ENCODE results near the gene HMBS.

Gene HMBS

DNA sequence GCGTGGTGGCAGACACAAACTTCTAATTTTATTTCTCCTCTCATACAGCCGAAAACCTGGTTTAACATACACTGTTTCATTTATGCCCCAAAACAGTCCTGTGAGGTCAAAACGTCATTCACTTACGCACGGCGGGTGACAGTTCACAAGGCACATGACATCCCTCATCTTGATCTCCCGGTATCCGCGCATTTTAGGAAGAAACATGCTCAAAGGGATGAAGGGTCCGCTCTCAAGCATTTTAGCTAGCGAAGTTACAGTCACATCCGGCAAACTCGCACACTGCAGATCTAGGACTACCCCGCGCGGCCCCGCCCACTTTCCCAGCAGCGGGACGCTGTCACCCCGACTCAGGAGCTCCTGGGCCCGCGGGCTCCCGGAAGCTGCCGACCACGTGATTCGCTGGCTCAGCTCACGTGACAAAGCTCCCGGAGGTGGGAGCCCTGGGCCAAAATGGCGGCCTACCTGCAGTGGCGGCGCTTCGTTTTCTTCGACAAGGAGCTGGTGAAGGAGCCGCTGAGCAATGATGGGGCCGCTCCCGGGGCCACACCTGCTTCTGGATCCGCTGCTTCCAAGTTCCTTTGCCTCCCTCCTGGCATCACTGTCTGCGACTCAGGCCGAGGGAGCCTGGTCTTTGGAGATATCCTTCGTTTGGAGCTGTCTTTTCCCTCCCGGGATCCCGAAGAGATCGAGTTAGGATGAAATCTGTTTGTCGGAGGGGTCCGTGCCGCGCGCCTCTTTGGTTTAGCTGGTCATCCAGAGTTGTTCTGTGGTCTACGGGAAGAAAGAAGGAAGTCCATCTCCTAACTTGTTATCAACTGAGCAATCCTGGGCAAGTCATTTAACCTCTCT lies 17.1 kb upstream of the HMBS start, which contains the start of gene VPS11:
Gene VPS11 (plus strand): TSS at position 448 of the 852 bp plus-strand sequence. CDS start 6 bp downstream, at position 454.
- DNase-seq (ENCODE audit: low spot score) = peak; percentile 90

DNA sequence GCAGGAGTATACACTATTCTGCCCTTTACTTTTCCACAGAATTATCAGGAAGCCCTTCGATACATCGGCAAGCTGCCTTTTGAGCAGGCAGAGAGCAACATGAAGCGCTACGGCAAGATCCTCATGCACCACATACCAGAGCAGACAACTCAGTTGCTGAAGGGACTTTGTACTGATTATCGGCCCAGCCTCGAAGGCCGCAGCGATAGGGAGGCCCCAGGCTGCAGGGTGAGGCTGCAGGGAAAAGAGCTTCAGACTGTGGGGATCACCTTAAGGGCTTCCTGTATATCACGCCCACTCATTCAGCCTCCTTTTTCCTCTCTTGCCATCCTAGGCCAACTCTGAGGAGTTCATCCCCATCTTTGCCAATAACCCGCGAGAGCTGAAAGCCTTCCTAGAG lies 6.8 kb upstream of the HMBS start:
- DNase-seq (ENCODE audit: low spot score) = no peak

DNA sequence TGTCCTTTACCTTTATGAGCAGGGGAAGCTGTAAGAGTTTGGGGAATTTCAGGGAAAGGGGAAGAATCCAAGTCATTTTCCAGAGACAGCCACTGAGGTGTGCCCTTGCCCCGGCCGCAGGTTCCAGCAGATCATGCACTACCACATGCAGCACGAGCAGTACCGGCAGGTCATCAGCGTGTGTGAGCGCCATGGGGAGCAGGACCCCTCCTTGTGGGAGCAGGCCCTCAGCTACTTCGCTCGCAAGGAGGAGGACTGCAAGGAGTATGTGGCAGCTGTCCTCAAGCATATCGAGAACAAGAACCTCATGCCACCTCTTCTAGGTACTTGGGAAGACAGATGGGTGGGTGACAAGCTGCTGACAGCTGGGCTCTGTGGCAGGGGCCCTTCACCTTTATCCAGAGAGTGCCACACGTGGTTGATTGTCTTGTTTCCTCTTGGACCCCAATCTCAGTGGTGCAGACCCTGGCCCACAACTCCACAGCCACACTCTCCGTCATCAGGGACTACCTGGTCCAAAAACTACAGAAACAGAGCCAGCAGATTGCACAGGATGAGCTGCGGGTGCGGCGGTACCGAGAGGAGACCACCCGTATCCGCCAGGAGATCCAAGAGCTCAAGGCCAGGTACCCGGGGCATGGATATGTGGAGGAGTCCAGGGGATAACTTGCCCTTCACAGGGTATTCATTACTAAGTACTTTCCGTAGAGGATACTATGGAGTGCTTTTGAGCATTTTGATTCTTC lies 5.8 kb upstream of the HMBS start:
- DNase-seq (ENCODE audit: low spot score) = no peak

DNA sequence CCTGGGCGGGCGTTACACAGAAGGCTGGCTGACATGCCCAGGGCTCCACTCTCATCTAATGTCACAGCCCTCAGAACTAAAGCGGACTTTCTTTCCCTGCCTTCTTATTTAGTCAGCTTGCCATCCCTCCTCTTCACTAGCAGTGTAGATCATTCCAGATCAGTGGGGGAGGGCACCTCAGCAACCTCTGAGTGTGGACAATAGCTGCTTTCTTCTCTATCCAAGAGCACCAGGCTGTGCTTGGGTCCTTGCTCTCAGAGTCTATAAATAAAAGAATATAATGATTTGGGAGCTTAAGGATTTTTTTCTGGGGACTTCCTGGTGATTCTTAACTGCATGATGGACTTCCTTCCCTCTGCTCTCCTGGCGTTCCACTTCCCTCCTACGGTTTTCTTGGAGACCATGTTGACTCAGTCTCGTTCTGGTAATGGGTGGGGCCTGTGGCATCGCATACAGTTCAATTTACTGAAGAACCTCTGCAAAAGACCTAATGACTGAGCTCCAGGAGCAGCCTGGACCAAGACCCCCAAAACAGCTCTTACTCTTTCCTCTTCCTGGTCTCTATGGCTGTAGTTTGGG lies 2.9 kb upstream of the HMBS start:
- DNase-seq (ENCODE audit: low spot score) = no peak

DNA sequence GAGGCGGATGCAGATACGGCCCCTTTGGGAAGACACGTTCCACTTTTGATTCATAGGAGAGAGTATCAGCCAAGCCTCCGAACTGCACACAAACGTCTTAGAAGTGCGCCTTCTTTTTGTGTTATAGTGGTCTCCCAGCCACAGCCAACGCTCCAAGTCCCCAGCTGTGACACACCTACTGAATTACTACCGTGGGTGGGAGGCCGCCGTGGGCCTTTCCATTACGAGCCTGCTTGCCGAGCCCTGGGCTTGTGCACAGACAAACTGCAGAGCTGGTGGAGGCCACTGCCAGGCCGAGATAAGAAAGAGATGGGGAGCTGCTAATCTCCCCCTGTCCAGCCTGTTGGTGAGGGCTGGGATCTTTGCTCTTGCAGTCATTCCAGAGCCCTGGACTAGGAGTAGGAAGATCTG lies 761 bp downstream of the HMBS start:
- DNase-seq (ENCODE audit: low spot score) = no peak

DNA sequence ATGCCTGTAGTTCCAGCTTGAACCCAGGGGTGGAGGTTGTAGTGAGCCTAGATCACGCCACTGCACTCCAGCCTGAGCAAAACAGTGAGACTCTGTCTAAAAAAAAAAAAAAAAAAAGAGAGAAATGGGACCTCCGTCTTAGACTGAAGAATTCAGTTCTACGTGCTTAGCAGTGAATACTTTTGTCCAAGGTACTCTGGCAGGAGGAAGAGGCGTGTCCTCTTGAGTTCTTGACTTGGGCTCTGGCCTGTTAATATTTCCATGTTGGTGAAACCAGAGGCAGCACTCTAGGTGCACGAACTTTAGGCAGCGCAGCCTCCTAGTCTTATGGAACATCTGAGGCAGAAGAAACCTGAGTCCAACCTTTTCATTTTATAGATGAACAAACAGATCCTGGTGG lies 2.4 kb downstream of the HMBS start:
- no peak for DNase-seq (ENCODE audit: low spot score)

DNA sequence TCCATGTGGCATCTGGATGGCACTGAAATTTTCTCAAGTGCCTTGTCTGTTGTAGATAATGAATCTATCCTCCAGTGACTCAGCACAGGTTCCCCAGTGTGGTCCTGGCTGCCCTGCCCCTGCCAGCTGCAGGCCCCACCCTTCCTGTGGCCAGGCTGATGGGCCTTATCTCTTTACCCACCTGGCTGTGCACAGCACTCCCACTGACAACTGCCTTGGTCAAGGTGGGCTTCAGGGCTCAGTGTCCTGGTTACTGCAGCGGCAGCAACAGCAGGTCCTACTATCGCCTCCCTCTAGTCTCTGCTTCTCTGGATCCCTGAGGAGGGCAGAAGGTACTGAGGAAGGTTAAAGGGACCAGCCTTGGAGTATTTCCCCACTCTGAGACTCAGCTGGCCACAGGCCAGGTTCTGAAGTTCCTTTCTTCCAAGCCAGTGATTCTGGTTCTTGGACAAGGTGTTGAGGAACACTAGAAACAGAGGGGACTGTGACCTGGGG lies 3.1 kb downstream of the HMBS start:
- DNase-seq (ENCODE audit: low spot score) = no peak

DNA sequence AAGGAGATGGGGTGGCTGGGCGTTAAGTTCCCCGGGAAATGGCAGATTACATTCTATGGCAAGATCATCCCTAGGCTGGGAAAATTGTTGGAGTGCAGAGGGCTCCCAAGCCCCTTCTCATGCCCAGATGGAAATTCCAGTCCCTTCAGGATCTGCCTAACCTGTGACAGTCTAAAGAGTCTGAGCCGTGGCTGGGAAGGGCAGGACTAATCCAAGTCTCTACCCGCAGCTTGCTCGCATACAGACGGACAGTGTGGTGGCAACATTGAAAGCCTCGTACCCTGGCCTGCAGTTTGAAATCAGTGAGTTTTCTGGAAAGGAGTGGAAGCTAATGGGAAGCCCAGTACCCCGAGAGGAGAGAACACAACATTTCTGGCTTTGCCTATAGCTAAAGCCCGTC lies 3.7 kb downstream of the HMBS start:
- no peak for DNase-seq (ENCODE audit: low spot score)

DNA sequence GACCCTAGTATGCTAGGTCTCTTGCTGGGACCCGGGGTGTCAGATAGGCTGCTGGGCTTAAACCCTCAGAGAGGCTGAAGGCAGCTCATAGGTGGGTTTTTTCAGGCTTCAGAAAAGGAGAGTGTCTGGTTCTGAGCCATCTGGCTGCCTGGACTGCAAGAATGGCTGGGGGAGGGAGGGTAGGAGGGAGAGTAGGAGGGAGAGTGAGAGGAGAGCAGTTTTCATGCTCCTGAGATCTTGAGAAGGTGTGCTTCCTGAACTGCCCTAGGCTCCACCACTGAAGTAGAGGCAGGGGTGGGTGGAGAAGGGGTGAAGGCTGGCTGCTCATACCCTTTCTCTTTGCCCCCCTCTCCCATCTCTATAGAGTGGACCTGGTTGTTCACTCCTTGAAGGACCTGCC lies 4.6 kb downstream of the HMBS start:
- DNase-seq (ENCODE audit: low spot score) = no peak

DNA sequence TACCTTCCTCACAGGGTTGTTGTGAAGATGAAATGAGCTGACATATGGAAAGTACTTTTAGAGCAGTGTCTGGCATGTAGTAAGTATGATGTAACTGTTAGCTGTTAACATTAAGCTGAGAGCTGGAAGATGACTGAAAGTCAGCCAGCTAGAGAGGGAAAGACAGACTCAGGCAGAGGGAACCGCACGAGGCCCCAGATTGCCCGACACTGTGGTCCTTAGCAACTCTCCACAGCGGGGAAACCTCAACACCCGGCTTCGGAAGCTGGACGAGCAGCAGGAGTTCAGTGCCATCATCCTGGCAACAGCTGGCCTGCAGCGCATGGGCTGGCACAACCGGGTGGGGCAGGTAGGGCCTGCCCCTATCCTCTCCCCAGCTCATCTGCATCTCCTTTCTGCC lies 6.5 kb downstream of the HMBS start:
- DNase-seq (ENCODE audit: low spot score) = no peak

DNA sequence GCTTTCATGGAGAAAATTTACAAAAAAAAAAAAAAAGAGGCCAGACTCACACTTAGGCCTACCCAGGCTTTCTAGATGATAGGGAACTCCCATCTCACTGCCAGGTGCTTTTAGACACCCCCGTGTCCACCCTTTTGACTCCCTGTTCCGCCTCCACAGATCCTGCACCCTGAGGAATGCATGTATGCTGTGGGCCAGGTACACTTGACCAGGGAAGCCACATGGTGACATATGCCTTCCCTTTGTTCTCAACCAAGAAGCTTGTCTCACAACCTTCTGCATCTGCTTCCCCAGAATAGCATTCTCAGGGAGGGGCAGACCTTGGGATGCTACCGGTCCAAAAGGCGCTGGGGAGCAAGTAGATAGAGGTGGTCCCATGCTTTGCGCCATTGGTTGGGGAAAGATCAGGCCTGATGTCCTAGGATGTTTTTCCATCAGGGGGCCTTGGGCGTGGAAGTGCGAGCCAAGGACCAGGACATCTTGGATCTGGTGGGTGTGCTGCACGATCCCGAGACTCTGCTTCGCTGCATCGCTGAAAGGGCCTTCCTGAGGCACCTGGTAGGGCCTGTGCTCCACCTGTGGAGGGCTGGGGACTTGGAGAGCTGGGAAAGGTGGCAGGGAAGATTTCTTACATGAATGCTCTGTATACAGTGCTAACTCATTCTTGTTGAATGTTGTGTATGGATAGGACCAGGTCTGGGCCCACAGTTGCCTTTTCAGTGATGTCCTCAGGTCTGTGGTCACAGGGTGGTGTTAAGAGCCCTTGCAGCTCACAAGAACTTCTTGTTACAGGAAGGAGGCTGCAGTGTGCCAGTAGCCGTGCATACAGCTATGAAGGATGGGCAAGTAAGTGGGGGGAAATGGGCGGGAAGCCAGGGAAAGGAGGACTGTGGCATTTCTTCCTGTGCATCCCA lies 7.5 kb downstream of the HMBS start:
- DNase-seq (ENCODE audit: low spot score) = no peak

DNA sequence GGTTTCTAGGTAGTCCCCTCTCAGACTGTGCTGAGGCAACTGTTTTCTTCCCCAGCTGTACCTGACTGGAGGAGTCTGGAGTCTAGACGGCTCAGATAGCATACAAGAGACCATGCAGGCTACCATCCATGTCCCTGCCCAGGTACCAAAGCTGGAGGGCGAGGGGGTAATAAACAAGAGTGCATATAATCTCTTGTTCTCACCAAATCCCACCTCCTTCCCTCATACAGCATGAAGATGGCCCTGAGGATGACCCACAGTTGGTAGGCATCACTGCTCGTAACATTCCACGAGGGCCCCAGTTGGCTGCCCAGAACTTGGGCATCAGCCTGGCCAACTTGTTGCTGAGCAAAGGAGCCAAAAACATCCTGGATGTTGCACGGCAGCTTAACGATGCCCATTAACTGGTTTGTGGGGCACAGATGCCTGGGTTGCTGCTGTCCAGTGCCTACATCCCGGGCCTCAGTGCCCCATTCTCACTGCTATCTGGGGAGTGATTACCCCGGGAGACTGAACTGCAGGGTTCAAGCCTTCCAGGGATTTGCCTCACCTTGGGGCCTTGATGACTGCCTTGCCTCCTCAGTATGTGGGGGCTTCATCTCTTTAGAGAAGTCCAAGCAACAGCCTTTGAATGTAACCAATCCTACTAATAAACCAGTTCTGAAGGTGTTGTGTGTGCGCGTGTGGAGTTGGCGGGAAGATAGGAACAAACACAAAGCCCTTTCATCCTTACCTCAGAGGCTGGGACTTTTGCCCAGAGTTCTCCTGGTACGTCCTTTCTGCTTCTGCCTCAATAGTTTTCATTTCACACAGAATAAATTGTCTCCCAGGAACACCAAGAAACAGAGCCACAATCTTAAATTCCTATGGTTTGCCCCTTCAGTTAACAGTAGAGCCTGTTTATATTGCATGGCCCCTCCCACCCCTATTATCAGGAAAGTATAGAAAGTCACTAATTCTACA lies 8.5 kb downstream of the HMBS start:
- no peak for DNase-seq (ENCODE audit: low spot score)

DNA sequence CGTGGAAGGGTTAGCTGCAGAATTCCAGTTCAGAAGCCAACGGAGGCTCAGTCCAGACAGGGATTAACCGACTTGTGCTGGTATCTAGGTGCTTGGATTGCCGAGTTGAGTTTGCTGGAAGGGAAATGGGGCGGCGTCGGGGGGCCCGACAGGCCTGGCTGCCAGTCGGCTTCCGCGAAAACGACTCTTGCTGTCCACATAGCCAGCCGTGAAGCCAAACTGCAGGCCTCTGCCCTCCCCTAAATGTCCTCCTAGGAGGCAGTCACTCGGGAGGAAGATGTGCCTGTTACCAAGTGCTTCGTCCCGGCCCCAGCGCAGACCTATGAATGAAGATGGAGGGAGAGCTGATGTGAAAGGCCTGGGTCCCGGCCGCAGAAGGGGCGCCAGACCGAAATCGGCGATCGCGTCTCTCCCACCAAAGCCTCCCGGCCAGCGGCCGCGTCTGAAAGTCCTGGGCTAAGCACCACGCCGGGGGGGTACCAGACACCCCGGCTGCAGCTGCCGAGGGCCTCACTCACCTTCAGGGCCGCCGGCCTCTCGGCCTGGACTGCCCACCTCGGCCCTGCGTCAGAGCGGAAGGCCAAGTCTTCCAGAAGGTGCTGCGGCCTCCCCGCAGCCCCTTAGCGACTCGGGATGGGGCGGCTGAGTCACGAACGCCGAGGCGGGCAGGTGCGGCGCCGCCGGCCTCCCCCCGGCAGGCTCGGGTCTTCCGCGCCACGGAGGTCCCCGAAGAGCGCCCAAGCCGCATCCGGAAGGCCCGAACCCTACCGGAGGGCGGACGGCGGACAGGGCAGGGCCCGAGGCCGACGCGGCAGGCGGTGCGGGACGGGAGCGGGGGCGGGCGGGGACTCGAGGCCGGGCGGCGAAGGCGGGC lies 9.5 kb downstream of the HMBS start:
- DNase-seq (ENCODE audit: low spot score) = no peak

DNA sequence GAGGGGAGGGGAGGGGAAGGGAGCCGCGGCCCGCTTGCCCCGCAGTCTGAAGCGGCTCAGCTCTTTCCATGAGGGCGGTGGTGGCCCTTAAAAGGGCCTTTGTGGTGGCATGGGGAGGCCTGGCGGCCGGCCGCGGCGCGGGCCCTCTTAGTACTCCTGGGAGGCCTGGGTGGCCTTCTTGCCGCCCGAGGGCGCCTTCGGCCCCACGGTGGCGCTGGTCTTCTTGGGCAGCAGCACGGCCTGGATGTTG lies 10.1 kb downstream of the HMBS start:
- no peak for DNase-seq (ENCODE audit: low spot score)

DNA sequence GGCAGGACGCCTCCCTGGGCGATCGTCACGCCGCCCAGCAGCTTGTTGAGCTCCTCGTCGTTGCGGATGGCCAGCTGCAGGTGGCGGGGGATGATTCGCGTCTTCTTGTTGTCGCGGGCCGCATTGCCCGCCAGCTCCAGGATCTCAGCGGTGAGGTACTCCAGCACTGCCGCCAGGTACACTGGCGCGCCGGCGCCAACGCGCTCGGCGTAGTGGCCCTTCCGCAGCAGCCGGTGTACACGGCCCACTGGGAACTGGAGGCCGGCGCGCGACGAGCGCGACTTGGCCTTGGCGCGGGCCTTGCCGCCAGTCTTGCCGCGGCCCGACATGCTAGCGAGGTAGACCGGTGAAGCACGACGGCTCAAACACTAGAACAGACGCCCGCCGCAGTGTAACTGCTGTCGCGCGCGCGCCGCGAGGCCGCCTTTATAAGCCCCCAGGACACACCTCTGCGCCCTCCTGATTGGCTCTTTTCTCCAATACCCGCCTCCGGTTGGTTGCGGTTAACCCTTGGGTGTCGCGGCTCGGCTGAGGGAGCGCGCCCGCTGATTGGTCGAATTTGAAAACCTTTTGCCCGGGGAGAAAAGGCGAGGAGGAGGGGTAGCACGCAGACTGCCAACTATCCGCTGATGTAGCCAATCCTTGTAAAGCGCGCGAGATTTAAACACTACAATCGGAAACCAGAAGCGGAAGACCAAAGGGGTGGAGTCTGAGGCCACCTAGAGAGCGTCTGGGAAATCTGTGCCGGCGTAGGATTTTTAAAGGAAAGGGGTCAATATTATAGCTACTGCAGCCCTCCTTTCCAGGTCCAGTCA lies 10.6 kb downstream of the HMBS start:
- peak; percentile 98 for DNase-seq (ENCODE audit: low spot score)

DNA sequence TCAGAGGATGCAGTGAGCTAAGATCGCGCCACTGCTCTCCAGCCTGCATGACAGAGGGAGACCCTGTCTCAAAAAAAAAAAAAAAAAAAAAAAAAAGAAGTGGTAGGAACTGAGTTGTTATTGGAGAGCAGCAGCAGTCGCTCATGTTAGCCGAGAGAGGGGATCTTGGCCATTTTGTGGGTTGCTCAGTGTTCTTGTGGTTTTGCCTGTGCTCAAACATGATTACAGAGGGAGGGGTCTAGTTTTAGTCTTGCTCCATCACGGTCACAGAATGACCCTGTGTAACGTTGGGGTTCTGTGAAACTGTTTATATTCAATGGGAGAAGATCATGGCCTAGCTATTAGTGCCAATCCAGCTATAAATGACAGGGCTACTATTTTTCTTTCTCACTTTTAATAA lies 15.0 kb downstream of the HMBS start:
- no peak for DNase-seq (ENCODE audit: low spot score)

DNA sequence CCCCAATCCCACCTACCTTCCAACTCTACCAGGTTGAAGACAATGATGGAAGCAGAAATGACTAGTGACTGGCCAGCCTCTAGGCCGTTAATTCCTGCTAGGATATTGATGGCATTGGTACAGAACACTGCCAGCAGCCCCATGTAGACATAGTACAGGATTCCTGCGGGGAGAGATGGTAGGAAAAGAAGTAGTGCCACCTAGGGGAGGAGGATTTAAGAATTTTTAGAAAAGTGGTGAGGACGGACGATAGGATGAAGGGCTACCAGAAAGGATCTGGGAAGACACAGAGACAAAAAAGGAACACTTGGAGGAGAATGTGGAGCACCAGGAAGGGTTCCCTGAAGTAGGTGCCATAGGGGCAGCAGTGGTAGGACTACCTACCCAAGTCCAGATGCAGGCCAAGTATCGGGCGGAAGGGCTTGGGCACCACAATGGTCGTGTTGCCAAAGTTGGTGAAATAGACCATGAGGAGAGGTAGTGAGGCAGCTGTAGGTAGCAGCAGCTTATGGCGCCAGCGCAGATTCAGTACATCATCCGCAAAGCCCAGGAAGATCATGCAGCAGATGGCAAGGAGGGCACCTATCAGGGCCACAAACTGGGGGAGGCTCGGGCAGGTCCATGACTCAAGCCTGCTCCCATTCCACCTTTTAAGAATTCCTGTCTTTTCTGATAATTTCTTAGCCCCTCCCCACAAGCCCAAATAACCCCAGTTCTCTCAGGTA lies 15.7 kb downstream of the HMBS start:
- no peak for DNase-seq (ENCODE audit: low spot score)

Measured in SK-N-DZ (cell line).